ENCODE data around the gene MEGF6.

- TF ChIP-seq ARNT (IDR thresholded peaks at IDR 0.05) (no peak), TAF1 (IDR thresholded peaks at IDR 0.05; ENCODE audit: control insufficient read depth, extremely low read depth, insufficient read depth, low read length, severe bottlenecking) (no peak), EZH2 (IDR thresholded peaks at IDR 0.05; ENCODE audit: borderline replicate concordance, low read depth, low read length) (no peak), POLR2A (conservative IDR thresholded peaks at IDR 0.05) (no peak)
Observed at GRCh38 chr1:3620708-3621107, 9.4 kb upstream of the MEGF6 start.

Measured in K562 (cell line).